ENCODE results near the gene CDH26.

The CDH26 gene

GRCh38 chr20:60007464-60007863, 49.2 kb downstream of the CDH26 start:
- TF ChIP-seq ZNF274 (IDR thresholded peaks at IDR 0.05; ENCODE audit: low read depth, low read length), result no peak

GRCh38 chr20:60008130-60008808, 50.0 kb downstream of the CDH26 start:
- H3K4me3 ChIP-seq (ENCODE audit: low read length), result no peak overlapping the region
- no peak for TF ChIP-seq ZNF274 (IDR thresholded peaks at IDR 0.05; ENCODE audit: low read depth, low read length)

More at GRCh38 chr20:60007464-60007863, 49.2 kb downstream of the CDH26 start:
- H3K4me3 ChIP-seq (ENCODE audit: low read length), result no peak overlapping the region

- no peak for TF ChIP-seq ZNF274 (IDR thresholded peaks at IDR 0.05; ENCODE audit: low read depth, low read length)
- no peak overlapping the region for H3K4me3 ChIP-seq (ENCODE audit: low read length)
Observed at GRCh38 chr20:60009318-60009717, 51.1 kb downstream of the CDH26 start.

- H3K4me3 ChIP-seq (ENCODE audit: low read length), result no peak overlapping the region
- TF ChIP-seq ZNF274 (IDR thresholded peaks at IDR 0.05; ENCODE audit: low read depth, low read length), result no peak
Observed at GRCh38 chr20:60009826-60010616, 51.8 kb downstream of the CDH26 start.

- TF ChIP-seq ZNF274 (IDR thresholded peaks at IDR 0.05; ENCODE audit: low read depth, low read length), result no peak
- H3K4me3 ChIP-seq (ENCODE audit: low read length), result no peak overlapping the region
Observed at GRCh38 chr20:60010689-60011458, 52.7 kb downstream of the CDH26 start.

- H3K4me3 ChIP-seq (ENCODE audit: low read length), result no peak overlapping the region
- no peak for TF ChIP-seq ZNF274 (IDR thresholded peaks at IDR 0.05; ENCODE audit: low read depth, low read length)
Observed at GRCh38 chr20:60011512-60012507, 53.6 kb downstream of the CDH26 start.

- no peak overlapping the region for H3K4me3 ChIP-seq (ENCODE audit: low read length)
- no peak for TF ChIP-seq ZNF274 (IDR thresholded peaks at IDR 0.05; ENCODE audit: low read depth, low read length)
Observed at GRCh38 chr20:60013296-60014139, 55.3 kb downstream of the CDH26 start.

GRCh38 chr20:60016406-60016805, 58.2 kb downstream of the CDH26 start:
- TF ChIP-seq ZNF274 (IDR thresholded peaks at IDR 0.05; ENCODE audit: low read depth, low read length), result no peak

GRCh38 chr20:60020251-60020650, 62.0 kb downstream of the CDH26 start:
- H3K4me3 ChIP-seq (ENCODE audit: low read length), result no peak overlapping the region
- TF ChIP-seq ZNF274 (IDR thresholded peaks at IDR 0.05; ENCODE audit: low read depth, low read length), result no peak

More at GRCh38 chr20:60016406-60016805, 58.2 kb downstream of the CDH26 start:
- H3K4me3 ChIP-seq (ENCODE audit: low read length), result no peak overlapping the region

- no peak for TF ChIP-seq ZNF274 (IDR thresholded peaks at IDR 0.05; ENCODE audit: low read depth, low read length)
- H3K4me3 ChIP-seq (ENCODE audit: low read length), result no peak overlapping the region
Observed at GRCh38 chr20:60021104-60021503, 62.9 kb downstream of the CDH26 start.

GRCh38 chr20:60022849-60023248, 64.6 kb downstream of the CDH26 start:
- no peak overlapping the region for H3K4me3 ChIP-seq (ENCODE audit: low read length)
- TF ChIP-seq ZNF274 (IDR thresholded peaks at IDR 0.05; ENCODE audit: low read depth, low read length), result no peak

- no peak for TF ChIP-seq ZNF274 (IDR thresholded peaks at IDR 0.05; ENCODE audit: low read depth, low read length)
- no peak overlapping the region for H3K4me3 ChIP-seq (ENCODE audit: low read length)
Observed at GRCh38 chr20:60024245-60024644, 66.0 kb downstream of the CDH26 start.

Data from GM08714 (cell line).